Right atrium auricular region (tissue), 2 donors: ENCODE measurements around the gene UVSSA. TPM values are rescaled to one million over a fixed set of nuclear protein-coding genes. Genes with fewer than 3 reads are reported as not detected.

ENCODE experiments used
- DNase-seq: peaks from one replicate; pipeline ENCODE4 v3.0.0-alpha.2; 2019; ENCODE audit warnings: low spot score
- H3K27ac ChIP-seq, 2 donors: fragments of 200-600 bp; sonication (generic); 1 replicate in 1 of 2; 2 replicates in 1 of 2; pipeline ENCODE4 v1.5.1; 2016 to 2019
- H3K27me3 ChIP-seq, 2 donors: fragments of 200-600 bp; sonication (generic); one replicate each; pipeline versions ENCODE4 v1.5.1 to v1.6.0; 2017 to 2019
- H3K36me3 ChIP-seq: fragments of 200-600 bp; sonication (generic); one replicate; pipeline ENCODE4 v1.5.1; 2016
- H3K4me1 ChIP-seq, 2 donors: fragments of 200-600 bp; sonication (generic); one replicate each; pipeline versions ENCODE4 v1.5.1 to v1.6.0; 2017 to 2019
- H3K4me3 ChIP-seq, 2 donors: fragments of 200-600 bp; sonication (generic); 1 replicate in 1 of 2; 2 replicates in 1 of 2; pipeline ENCODE4 v1.5.1; 2017 to 2019; ENCODE audit warnings: mild to moderate bottlenecking in 1 of 2, moderate library complexity in 1 of 2
- H3K9me3 ChIP-seq, 2 donors: fragments of 200-600 bp; sonication (generic); one replicate each; pipeline ENCODE4 v1.5.1; 2019
- total RNA-seq, 2 donors: library from RNA; depleted of rRNA; stranded (reverse); fragments of >200 nt; gene quantifications; one replicate each; pipeline ENCODE4 v1.1.0, GENCODE V29; 2016
- TF ChIP-seq, protein P1 (sequence below), 2 donors: fragments of 200-600 bp; sonication (generic); IDR thresholded peaks; one replicate each; pipeline ENCODE4 v1.5.1; 2019; ENCODE audit warnings: antibody characterized with exemption in 2 of 2

Gene UVSSA
- total RNA-seq, 2 donors from 2014 or later = 4.4 to 7.5 TPM

DNA sequence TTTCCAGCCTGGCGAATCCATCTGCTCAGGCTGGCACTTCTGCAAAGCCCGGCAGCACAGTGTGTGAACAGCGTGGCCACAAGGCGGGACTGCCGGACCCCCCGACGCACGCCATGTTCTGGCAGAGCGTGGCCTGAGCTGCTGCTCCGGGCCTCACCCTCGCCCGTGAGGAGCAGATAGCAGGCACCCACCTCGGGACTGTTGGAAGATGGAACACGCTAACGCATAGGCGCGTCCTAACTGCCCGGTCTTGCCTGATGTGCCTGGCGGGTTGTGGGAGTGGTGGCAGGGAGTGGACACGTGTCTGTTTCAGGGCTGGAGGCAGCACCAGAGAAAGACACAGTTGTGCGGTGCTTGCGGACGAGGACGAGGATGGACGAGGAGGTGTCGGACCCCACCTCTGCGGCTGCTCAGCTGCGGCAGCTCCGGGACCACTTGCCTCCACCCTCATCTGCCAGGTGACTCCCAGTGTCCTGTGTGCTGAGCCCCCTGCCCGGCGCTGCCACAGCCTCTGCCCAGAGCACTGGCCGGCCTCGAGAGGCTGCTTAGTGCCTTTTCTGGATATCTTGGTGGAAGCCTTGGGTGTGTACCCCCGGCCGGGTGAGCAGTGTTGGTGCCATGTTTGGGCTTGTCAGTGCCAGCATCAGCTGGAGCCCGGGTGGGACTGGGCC is 28.2 kb downstream of the UVSSA start:
- Histone ChIP-seq H3K27me3 (no peaks in the 10 kb centered on the region), H3K4me3 (no peak overlapping the region), H3K27ac (no peak overlapping the region), H3K36me3 (peaks cover 15% of the 10 kb centered on the region), H3K4me1 (no peaks in the 10 kb centered on the region), H3K9me3 (no peaks in the 10 kb centered on the region)
- DNase-seq = no peak
- TF ChIP-seq, protein P1, sequence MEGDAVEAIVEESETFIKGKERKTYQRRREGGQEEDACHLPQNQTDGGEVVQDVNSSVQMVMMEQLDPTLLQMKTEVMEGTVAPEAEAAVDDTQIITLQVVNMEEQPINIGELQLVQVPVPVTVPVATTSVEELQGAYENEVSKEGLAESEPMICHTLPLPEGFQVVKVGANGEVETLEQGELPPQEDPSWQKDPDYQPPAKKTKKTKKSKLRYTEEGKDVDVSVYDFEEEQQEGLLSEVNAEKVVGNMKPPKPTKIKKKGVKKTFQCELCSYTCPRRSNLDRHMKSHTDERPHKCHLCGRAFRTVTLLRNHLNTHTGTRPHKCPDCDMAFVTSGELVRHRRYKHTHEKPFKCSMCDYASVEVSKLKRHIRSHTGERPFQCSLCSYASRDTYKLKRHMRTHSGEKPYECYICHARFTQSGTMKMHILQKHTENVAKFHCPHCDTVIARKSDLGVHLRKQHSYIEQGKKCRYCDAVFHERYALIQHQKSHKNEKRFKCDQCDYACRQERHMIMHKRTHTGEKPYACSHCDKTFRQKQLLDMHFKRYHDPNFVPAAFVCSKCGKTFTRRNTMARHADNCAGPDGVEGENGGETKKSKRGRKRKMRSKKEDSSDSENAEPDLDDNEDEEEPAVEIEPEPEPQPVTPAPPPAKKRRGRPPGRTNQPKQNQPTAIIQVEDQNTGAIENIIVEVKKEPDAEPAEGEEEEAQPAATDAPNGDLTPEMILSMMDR (IDR thresholded peaks at IDR 0.05) = no peak

DNA sequence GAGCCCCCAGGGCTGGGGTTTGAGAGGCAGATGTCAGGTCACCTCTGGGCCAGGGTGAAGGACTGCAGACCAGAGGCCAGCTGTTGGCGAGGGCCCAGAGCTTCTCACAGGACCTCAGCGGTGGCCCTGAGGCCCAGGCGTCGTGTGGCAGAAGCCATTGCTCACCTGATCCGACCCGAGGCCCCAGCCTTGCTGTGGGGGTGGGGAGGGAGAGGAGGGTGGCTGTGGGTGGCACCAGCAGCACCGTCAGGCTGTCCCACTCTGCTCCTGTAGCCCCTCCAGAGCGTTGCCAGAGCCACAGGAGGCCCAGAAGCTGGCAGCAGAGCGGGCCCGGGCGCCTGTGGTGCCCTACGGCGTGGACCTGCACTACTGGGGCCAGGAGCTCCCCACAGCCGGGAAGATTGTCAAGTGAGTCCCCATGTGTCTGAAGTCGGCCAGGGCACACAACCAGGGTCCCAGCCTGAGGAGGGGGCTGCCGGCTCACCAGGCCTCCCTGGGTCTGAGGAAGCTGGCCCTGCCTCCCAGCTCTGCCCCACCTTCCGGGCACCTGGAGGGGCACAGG is 28.8 kb downstream of the UVSSA start:
- H3K4me1 ChIP-seq = no peaks in the 10 kb centered on the region
- H3K36me3 ChIP-seq = peaks cover 15% of the 10 kb centered on the region
- no peak overlapping the region for H3K27ac ChIP-seq
- H3K9me3 ChIP-seq = no peaks in the 10 kb centered on the region
- no peaks in the 10 kb centered on the region for H3K27me3 ChIP-seq
- TF ChIP-seq, protein P1 (IDR thresholded peaks at IDR 0.05) = no peak
- H3K4me3 ChIP-seq = no peak overlapping the region
- no peak for DNase-seq

- no peak overlapping the region for H3K27ac ChIP-seq
- DNase-seq = no peak
These were observed 29.4 kb downstream of the UVSSA start for GRCh38 chr4:1376391-1376840.

DNA sequence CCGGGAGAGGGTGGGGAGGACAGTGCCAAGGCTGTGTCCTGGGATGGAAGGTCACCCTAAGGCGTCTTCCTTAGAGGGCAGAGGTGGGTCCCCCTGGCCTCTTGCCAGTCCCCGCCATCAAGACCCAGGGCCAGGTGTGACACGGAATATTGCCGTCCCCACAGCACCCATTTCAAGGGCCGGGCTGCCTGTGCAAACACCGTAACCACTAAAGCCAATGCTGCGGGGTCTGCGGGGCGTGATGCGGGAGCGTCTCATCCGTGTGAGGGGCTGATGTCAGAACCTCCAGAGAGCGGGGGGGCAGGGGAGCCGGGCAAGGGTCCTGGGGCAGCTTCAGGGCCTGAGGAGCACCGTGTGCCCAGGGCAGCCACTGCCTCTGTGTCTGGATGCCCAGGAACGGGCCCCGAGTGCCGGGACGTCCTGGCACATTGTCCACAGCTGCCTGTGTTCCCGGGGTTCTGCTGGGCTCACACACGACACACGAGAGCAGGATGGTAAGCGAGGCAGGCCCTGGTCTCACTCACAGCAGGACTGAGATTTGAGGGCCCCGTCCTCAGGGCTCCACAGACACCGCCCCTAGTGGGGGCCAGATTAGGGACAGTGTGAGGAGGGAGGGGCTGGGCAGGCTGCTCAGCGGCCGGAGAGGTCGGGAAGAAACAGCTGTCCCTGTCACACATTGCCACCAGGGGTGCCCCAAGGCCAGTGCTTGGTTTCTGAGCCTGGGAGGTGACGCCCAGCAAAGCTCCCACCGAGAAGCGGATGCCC is 30.0 kb downstream of the UVSSA start:
- TF ChIP-seq, protein P1 (IDR thresholded peaks at IDR 0.05) = no peak
- DNase-seq = no peak

More at GRCh38 chr4:1376391-1376840, 29.4 kb downstream of the UVSSA start:
- H3K4me1 ChIP-seq = no peaks in the 10 kb centered on the region
- H3K4me3 ChIP-seq = no peak overlapping the region
- H3K9me3 ChIP-seq = no peaks in the 10 kb centered on the region
- no peaks in the 10 kb centered on the region for H3K27me3 ChIP-seq
- peaks cover 15% of the 10 kb centered on the region for H3K36me3 ChIP-seq
- TF ChIP-seq, protein P1 (IDR thresholded peaks at IDR 0.05) = no peak

GRCh38 chr4:1377606-1378261 is 30.7 kb downstream of the UVSSA start:
- DNase-seq = no peak
- Histone ChIP-seq H3K9me3 (no peaks in the 10 kb centered on the region), H3K4me3 (no peak overlapping the region), H3K4me1 (no peaks in the 10 kb centered on the region), H3K27me3 (no peaks in the 10 kb centered on the region), H3K27ac (no peak overlapping the region), H3K36me3 (peaks cover 15% of the 10 kb centered on the region)
- TF ChIP-seq, protein P1 (IDR thresholded peaks at IDR 0.05) = no peak

More for the DNA sequence above, 30.0 kb downstream of the UVSSA start:
- no peak overlapping the region for H3K4me3 ChIP-seq
- peaks cover 15% of the 10 kb centered on the region for H3K36me3 ChIP-seq
- H3K9me3 ChIP-seq = no peaks in the 10 kb centered on the region
- H3K27me3 ChIP-seq = no peaks in the 10 kb centered on the region
- no peaks in the 10 kb centered on the region for H3K4me1 ChIP-seq
- no peak overlapping the region for H3K27ac ChIP-seq
